GM21390 (cell line): ENCODE data around the gene SLN.
A peak's percentile ranks its signal among the peaks of the same experiment; 100 is the strongest.

Experiments used
- ATAC-seq: cut with Tn5 transposase; IDR thresholded peaks from one replicate; pipeline ENCODE4 v1.9.1; 2021; ENCODE audit not compliant: unreplicated experiment

SLN gene

DNA sequence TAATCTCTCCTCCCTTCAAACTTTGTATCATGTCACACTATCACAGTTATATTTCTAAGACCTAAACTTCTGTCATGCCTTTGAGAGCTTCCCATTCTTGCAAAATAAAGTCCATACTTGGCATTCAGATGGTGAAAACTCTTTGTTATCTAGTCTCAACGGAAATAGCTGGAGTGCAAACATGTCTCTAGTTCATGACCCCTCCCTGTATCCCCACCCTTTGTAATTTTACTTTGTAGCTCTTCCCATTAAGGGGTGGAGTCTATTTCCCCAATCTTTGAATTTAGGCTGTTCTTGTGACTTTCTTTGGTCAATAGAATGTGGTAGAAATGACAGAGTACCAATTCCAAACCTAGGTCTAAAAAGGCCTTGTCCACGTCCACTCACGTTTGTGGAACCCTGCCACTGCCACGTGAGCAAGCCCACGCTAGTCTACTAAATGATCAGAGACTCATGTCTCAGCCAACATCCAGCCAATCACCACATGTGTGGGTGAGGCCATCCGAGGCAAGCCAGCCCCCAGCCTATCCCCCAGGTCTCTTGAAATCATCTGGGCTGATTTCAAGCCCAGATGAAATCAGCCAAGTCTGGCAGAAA lies 23.4 kb downstream of the SLN start:
- ATAC-seq = no peak

GRCh38 chr11:107683807-107684206 lies 28.0 kb downstream of the SLN start:
- ATAC-seq = no peak

- ATAC-seq = no peak
These were observed 28.8 kb downstream of the SLN start for GRCh38 chr11:107683061-107683460.

GRCh38 chr11:107682572-107682971 lies 29.3 kb downstream of the SLN start:
- ATAC-seq = no peak

DNA sequence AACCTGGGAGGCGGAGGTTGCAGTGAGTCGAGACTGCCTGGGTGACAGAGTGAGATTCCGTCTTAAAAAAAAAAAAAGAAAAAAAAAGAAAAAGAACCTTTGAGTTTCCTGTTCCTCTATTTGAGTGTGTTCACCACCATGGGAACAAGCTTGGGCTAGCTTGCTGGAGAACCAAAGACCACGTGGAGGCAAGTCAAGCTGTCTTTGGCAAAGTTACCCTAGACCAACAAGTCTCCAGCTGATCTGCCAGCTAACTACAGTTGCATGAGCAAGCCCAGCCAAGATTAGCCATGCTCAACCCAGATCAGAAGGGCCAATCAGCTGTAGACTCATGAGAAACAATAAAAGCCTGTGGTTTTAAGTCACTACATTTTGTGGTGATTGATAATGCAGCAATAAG lies 29.7 kb downstream of the SLN start:
- ATAC-seq = no peak

DNA sequence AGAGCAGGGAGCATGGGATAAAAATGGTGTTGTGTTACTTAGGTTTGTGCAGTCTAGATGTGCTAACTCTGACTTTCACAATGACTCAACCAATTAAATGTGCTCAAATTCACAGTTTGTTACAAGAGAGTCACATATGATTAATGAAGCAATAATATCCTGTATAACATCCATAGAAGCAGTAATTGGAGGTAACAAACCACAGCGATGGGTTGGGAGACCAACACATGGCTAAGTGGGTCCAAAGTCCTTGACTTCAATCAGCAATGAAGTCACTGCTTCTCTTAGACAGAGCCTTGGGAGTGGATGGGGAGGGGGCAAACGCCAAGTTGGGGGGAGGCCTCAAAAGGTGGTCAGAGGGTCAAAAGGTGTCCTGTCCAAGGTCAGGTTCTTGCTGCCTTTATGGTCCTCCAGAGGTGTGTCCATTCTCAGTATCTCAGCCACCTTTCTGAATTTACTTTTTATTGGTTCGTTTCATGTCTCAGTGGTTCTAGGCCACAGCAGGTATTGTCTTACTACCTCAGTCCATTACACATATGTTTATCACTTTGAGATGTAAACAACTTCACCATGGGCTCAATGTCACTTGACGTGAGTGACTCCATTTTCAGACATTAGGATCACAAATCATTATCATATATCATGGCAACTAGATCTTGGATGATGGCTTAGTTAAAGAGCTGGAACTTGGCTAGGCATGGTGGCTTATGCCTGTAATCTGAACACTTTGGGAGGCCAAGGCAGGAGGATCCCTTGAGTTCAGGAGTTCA lies 32.4 kb downstream of the SLN start:
- no peak for ATAC-seq

DNA sequence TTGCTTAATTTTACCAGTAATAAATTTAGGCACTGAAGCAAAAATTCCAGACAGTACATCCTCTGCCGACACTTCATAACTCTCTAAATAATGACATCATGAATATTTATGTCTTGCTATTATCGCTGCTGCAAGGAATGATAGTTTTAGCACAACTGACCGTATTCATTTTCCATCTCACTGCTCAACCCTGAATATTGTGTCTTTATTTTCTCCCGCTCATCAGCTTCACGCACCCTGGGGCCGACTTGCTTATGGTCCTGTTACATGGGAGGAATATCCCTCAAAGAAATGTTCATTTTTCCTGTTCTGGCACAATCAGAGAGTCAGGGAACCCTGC lies 33.3 kb downstream of the SLN start:
- ATAC-seq = no peak

DNA sequence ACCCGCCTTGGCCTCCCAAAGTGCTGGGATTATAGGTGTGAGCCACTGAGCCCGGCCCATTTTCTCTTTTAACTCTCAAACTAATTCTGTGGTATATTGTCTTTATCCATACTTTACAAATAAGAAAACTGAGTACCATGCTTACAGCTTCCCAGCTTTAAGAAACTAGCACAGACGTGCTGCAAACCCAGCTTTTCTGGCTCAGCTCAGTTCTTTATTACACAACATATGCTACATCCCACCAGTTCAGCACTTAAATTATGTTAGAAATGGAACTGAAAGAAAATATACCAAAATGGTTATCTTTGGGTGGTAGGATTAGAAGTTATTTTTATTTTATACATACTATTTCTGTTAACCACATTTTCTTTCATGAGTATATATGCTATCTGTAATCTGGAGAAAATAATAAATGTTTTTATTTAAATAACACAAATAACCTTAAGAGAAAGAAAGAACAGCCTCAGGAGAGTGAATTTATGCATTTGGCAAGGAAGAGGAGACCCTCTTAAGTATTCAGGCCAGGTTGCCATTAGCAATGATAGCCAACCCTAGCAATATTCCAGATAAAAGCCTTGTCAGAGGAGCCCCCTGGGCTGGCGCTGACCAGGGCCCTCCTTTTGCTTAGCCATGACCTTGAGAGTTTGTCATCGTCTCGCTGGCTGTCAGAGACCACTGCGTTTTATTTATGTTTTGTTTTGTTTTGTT lies 33.8 kb downstream of the SLN start:
- no peak for ATAC-seq

DNA sequence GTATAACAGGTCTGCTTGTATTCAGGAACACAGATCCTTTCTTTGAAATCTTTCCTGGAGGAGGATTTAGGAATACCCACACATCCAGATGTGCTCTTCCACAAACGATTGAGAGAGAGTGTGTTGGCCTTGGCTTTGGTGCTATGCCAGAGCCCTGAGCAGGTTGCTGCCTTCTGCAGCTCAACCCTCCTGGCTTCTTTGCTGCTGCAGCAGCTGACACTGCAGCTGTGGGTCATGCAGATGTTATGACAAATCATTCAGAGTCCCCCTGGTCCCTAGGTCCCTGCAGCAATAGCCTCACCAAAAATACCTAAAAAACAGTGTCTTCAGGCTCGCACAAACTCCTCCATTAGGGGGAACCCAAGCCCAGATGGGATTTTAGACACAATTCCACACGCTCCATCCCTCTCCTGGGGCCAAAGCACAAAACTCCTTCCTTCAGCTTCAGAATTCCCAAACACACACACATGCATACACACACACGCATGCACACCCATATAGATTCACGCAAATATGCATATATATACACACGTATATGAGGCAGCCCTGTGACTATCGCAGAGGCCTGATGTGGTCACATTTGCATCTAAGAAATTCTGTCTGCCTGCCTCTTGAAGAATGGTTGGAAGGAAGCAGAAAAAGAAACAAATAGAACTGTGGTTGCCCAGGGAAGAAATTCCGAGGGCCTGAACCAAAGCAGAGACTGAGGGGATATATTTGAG lies 35.4 kb downstream of the SLN start:
- ATAC-seq = no peak

DNA sequence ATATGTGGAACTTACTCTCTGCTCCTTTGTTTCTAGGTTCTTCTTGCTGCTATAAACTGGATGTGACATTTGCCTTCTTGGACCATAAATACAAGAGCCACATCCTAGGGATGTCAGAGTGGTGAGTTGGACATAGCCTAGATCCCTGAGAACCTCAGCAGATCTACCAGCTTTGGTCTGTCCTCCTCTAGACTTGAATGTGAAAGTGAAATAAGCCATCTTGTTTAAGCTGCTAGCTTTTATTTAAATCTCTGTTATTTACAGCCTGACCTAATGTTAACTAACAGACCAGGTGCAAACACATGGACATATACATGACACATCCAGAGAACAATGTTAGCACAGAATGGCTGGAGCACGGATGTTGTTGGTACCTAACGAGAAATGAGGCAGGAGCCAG lies 36.0 kb downstream of the SLN start:
- peak; percentile 51 for ATAC-seq

DNA sequence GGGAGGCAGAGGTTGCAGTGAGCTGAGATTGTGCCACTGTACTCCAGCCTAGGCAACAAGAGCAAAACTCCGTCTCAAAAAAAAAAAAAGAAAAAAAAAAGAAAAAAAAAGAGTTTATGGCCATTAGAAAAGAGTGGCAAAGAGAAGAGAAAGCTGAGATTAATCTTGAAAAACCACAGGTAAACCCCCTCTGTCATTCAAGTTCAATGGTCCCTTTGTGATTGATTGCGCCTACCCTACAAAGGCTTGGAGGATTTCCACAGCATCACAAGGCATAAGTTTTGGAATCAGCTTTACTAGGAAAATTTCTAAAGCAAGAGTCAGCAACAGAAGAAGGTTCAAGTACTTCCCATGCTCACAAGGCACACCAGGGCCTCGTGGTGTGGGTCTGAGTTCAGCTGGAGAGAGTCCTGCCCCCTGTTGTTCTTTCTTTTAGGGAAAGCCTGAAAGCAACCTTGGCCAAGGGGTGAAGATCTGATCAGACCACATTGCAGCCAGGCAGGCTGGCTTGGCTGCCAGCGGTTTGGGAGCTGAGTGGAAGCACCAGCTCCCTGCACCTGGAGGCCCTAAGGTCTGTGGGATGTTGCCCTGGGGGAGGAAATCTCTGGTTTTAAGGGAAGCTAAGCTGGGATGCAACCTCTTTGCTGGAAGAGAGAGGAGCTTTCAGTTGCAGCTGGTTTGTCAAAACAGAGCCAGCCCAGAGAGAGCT lies 41.8 kb downstream of the SLN start:
- no peak for ATAC-seq

DNA sequence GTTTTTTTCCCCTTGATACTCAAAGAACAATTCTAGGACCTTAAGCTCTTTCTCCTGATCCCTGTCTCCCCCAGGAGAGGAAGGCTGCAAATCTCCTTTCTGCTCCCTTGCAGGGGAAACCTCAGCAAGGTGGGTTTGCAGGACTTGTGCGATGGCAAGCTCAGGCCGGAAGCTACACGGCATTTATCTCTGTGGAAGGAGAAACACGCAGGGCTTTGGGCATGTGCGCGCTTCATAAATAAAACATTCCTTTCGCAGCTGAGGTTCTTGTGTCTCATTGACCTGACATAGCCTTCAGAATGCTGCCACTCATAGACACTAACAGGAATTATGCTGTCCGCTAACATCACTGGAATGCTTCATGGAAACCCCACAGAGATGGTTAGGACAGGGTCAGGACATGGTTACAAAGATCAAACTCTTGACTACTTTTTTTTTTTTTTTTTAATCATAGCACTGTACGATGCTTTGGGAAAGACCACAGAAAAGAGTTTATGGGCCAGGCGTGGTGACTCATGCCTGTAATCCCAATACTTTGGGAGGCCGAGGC lies 42.6 kb downstream of the SLN start:
- no peak for ATAC-seq

DNA sequence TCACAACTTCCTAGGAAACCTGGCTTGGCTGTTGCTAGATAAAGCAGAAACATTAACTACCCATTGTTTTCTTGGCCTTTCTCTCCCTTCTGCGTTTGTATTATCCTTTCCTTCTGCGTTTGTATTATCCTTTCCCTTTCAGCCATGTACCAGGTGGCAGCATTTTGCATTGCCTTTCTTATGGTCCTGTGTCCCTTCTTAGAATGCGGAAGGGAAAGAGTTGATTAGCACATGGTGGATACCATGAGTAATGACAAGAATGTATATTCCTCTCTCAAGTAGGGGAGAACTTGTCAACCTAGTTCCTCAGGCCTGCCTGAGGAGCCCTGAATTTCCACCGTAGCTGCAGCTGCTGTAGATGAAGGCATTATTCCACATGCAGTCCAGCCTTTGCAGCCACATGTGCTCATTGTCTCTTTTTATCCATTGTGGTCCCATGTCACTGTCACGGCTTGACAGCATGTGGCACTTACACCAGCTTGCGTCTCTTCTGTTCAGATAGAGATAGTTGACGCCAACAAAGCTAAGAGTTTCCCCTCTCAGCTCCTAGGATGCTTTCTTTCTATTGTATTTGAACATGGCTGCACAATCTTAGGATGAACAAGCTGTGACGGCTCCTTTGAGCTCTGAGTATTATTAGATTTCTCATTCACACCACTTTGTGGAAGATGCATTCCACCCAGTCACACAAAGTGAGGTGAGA lies 44.8 kb downstream of the SLN start:
- ATAC-seq = no peak

DNA sequence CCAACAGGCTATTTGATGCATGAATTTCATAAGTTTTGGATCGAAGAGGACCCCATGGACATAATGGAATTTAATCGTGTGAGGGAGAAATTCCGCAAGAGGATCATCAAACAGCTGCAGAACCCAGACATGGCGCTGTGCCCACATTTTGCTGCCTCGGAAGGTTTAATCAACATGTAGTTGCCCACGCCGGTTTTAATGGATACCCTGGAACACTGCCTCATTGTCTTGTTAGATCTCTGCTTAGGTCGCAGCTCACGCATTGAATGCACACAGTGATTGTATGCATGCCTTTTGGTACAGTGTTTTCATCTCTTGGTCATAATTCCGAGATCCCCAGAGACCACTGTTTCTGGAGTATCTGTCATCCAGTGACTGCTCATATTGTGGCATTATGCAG lies 46.8 kb downstream of the SLN start:
- ATAC-seq = no peak

GRCh38 chr11:107661656-107662055 lies 50.2 kb downstream of the SLN start:
- no peak for ATAC-seq

- ATAC-seq = no peak
These were observed 51.8 kb downstream of the SLN start for GRCh38 chr11:107660066-107660465.

DNA sequence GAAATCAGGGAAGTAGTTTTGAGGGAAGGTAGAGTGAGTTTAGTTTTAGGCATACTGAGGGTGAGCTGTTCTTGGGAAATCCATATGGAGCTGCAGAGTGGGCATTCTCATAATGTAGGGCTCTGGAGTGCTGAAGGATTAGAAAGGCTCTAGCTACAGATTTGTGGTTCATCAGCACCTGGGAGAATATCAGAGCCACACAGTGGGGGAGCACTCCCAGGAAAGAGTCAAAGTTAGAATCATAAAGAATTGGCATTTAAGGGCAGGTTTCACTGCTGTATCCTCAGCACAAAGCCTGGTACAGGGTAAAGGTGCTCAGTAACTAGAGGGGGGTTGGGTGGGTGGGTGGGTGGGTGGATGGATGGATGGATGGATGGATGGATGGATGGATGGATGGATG lies 52.5 kb downstream of the SLN start:
- ATAC-seq = no peak
